GM20000 (cell line): ENCODE results near the gene KIF13A.

ENCODE experiments used
- DNase-seq: peaks from one replicate; pipeline ENCODE4 v3.0.0; 2012; ENCODE audit warnings: low spot score
- CTCF ChIP-seq: IDR thresholded peaks from 2 replicates; pipeline ENCODE4 v1.5.1; 2012; ENCODE audit warnings: mild to moderate bottlenecking, control low read depth; ENCODE audit errors: extremely low read depth, missing control alignments

Gene KIF13A

GRCh38 chr6:17930321-17930993 lies 57.0 kb downstream of the KIF13A start:
- TF ChIP-seq CTCF, result no peak
- DNase-seq, result no peak

GRCh38 chr6:17928514-17929430 lies 58.7 kb downstream of the KIF13A start:
- TF ChIP-seq CTCF, result no peak

GRCh38 chr6:17927705-17928104 lies 59.7 kb downstream of the KIF13A start:
- no peak for DNase-seq
- no peak for TF ChIP-seq CTCF

More at GRCh38 chr6:17928514-17929430, 58.7 kb downstream of the KIF13A start:
- no peak for DNase-seq

GRCh38 chr6:17923401-17923863 lies 64.0 kb downstream of the KIF13A start:
- TF ChIP-seq CTCF, result no peak
- no peak for DNase-seq

GRCh38 chr6:17921454-17921853 lies 66.0 kb downstream of the KIF13A start:
- no peak for TF ChIP-seq CTCF
- no peak for DNase-seq

- no peak for DNase-seq
- TF ChIP-seq CTCF, result no peak
Observed at GRCh38 chr6:17919496-17919895, 67.9 kb downstream of the KIF13A start.
